GM19452 (cell line): Measurements from ENCODE around the gene COL23A1.

ENCODE experiments used
- ATAC-seq: cut with Tn5 transposase; IDR thresholded peaks from one replicate; pipeline ENCODE4 v1.9.1; 2021; ENCODE audit not compliant: unreplicated experiment

Gene COL23A1

GRCh38 chr5:178439493-178440180 is 150.6 kb downstream of the COL23A1 start:
- ATAC-seq, result no peak

- ATAC-seq, result no peak
Measured at GRCh38 chr5:178438796-178439195, 151.4 kb downstream of the COL23A1 start.

- ATAC-seq, result no peak
Measured at GRCh38 chr5:178437386-178438075, 152.7 kb downstream of the COL23A1 start.

- ATAC-seq, result no peak
Measured at GRCh38 chr5:178436326-178436940, 153.8 kb downstream of the COL23A1 start.

GRCh38 chr5:178435321-178436238 is 154.6 kb downstream of the COL23A1 start:
- no peak for ATAC-seq

GRCh38 chr5:178434851-178435250 is 155.3 kb downstream of the COL23A1 start:
- no peak for ATAC-seq

- no peak for ATAC-seq
Measured at GRCh38 chr5:178434016-178434761, 156.0 kb downstream of the COL23A1 start.

- ATAC-seq, result no peak
Measured at GRCh38 chr5:178433273-178433775, 156.9 kb downstream of the COL23A1 start.

GRCh38 chr5:178432421-178433272 is 157.5 kb downstream of the COL23A1 start:
- no peak for ATAC-seq

- ATAC-seq, result no peak
Measured at GRCh38 chr5:178431782-178432165, 158.4 kb downstream of the COL23A1 start.

GRCh38 chr5:178431063-178431781 is 159.0 kb downstream of the COL23A1 start:
- ATAC-seq, result no peak

- no peak for ATAC-seq
Measured at GRCh38 chr5:178430186-178431062, 159.8 kb downstream of the COL23A1 start.

GRCh38 chr5:178429491-178430185 is 160.6 kb downstream of the COL23A1 start:
- no peak for ATAC-seq

GRCh38 chr5:178429156-178429468 is 161.1 kb downstream of the COL23A1 start:
- no peak for ATAC-seq

GRCh38 chr5:178428341-178429155 is 161.6 kb downstream of the COL23A1 start:
- ATAC-seq, result no peak

GRCh38 chr5:178427576-178428197 is 162.5 kb downstream of the COL23A1 start:
- ATAC-seq, result no peak
